Spleen (tissue), 11 donors: ENCODE results near the gene RPTOR. TPM values are rescaled to one million over a fixed set of nuclear protein-coding genes. Genes with fewer than 3 reads are reported as not detected.

Experiments used
- DNase-seq: peaks from one replicate; pipeline ENCODE4 v3.0.0-alpha.2; 2020
- H3K27ac ChIP-seq, 8 donors: fragments of 200-600 bp; sonication (generic) in 7 of 8; 1 replicate in 4 of 8; 2 replicates in 4 of 8; pipeline versions ENCODE4 v1.5.0 to v1.8.0; 2016 to 2021; ENCODE audit warnings: inconsistent platforms in 4 of 8, mild to moderate bottlenecking in 4 of 8, moderate library complexity in 1 of 8
- H3K27me3 ChIP-seq, 7 donors: fragments of 200-600 bp; sonication (generic) in 6 of 7; replicated peaks in 1 of 7; 1 replicate in 4 of 7; 2 replicates in 3 of 7; pipeline versions ENCODE4 v1.5.0 to v1.8.0; 2016 to 2021; ENCODE audit warnings: inconsistent platforms in 3 of 7, mild to moderate bottlenecking in 1 of 7
- H3K36me3 ChIP-seq, 6 donors: fragments of 200-600 bp; sonication (generic) in 5 of 6; 1 replicate in 4 of 6; 2 replicates in 2 of 6; pipeline versions ENCODE4 v1.5.0 to v1.8.0; 2016 to 2021; ENCODE audit warnings: inconsistent platforms in 2 of 6
- H3K4me1 ChIP-seq, 6 donors: fragments of 200-600 bp; sonication (generic) in 5 of 6; 1 replicate in 3 of 6; 2 replicates in 3 of 6; pipeline versions ENCODE4 v1.5.0 to v1.8.0; 2016 to 2021; ENCODE audit warnings: inconsistent platforms in 3 of 6
- H3K4me3 ChIP-seq, 8 donors: fragments of 200-600 bp; sonication (generic) in 7 of 8; 1 replicate in 4 of 8; 2 replicates in 4 of 8; pipeline versions ENCODE4 v1.5.0 to v1.8.0; 2016 to 2021; ENCODE audit warnings: inconsistent platforms in 4 of 8, mild to moderate bottlenecking in 4 of 8, moderate library complexity in 2 of 8
- H3K9me3 ChIP-seq, 8 donors: fragments of 200-600 bp; sonication (generic) in 7 of 8; 1 replicate in 4 of 8; 2 replicates in 4 of 8; pipeline versions ENCODE4 v1.5.0 to v1.8.0; 2016 to 2021; ENCODE audit warnings: inconsistent platforms in 4 of 8
- CTCF ChIP-seq, 11 experiments: fragments of 200-600 bp in 7 of 11; fragments of 450-650 bp in 4 of 11; sonication (generic) in 4 of 11; IDR thresholded peaks in 8 of 11; conservative IDR thresholded peaks in 3 of 11; 1 replicate in 7 of 11; 2 replicates in 4 of 11; pipeline versions ENCODE4 v1.4.0 to v1.8.0; 2016 to 2021; ENCODE audit warnings: antibody characterized with exemption in 11 of 11, inconsistent platforms in 4 of 11, mild to moderate bottlenecking in 1 of 11
- POLR2A ChIP-seq, 3 donors: fragments of 450-650 bp; IDR thresholded peaks; one replicate each; pipeline ENCODE4 v1.5.1; 2017; ENCODE audit warnings: antibody characterized with exemption in 3 of 3, mild to moderate bottlenecking in 1 of 3
- POLR2AphosphoS5 ChIP-seq, 3 donors: sonication (generic); formaldehyde crosslinking; IDR thresholded peaks; one replicate each; pipeline ENCODE4 v1.5.1; 2017; ENCODE audit warnings: antibody characterized with exemption in 3 of 3
- WGBS, 5 donors: extraction: QIAGEN DNeasy Blood & Tissue Kit in 3 of 5; methylation state at CpG; one replicate each; pipeline versions ENCODE4 v1.1.5 to v1.1.7; 2013 to 2018; 5-methylcytosine and 5-hydroxymethylcytosine counted together
- intact Hi-C: fragments of 100-400 bp; cut with DNase I; formaldehyde crosslinking; loops from one replicate; pipeline ENCODE4 v1.15.0; 2023; ENCODE audit warnings: low total_unique reads
- polyA plus RNA-seq, 3 donors: library from polyadenylated mRNA; stranded (reverse); fragments of 200-250 nt; gene quantifications; one replicate each; pipeline ENCODE4 v1.2.1, GENCODE V29; 2013
- total RNA-seq, 7 donors: library from RNA; depleted of rRNA in 3 of 7; stranded (reverse); fragments of >200 nt in 3 of 7; fragmentation: NEBNext Ultra II Directional in 4 of 7; extraction: Animal tissue kit (Norgen Biotek cat#: 25700) in 4 of 7; gene quantifications; one replicate each; pipeline versions ENCODE4 v1.1.0 to v1.2.1, GENCODE V29; 2016 to 2021
- donor health status: healthy with polysubstance abuse.
- donor health status: DM: no; HTN: no; CAD: no; lungs with moderate emphysema.
- donor health status: DM: no; HTN: no; CAD: no.
- donor health status: Bipolar disorder and iron deficiency.
- donor health status: healthy.
- donor health status: DM: no; HTN: no; CAD: no.
- donor health status: DM: yes; HTN: yes; CAD: no.

RPTOR gene
- total and polyA plus RNA-seq, 10 donors = 3.1 to 61.2 (median 40.7) TPM

- intact Hi-C loops = no loop called here
- DNase-seq = no peak
- Histone ChIP-seq H3K36me3 (peaks cover 0 to 13% (median 0%) of the 10 kb centered on the region in 6 donors), H3K4me1 (peaks cover 2 to 31% (median 18%) of the 10 kb centered on the region in 6 donors), H3K27ac (no peak overlapping the region), H3K27me3 (no peaks in the 10 kb centered on the region), H3K4me3 (no peak overlapping the region), H3K9me3 (no peaks in the 10 kb centered on the region)
- 83 to 91% (median 88%) methylated on average over 3 of the region's 3 CpGs for WGBS, 5 donors
- TF ChIP-seq CTCF (IDR thresholded peaks at IDR 0.05 in 8 of 11, conservative IDR thresholded peaks at IDR 0.05 in 3 of 11) = no peak
- TF ChIP-seq POLR2AphosphoS5 (IDR thresholded peaks at IDR 0.05) = no peak
- TF ChIP-seq POLR2A (IDR thresholded peaks at IDR 0.05) = no peak
These were observed 135.2 kb downstream of the RPTOR start for GRCh38 chr17:80679816-80680215.

GRCh38 chr17:80681215-80681614 is 136.6 kb downstream of the RPTOR start:
- Histone ChIP-seq H3K9me3 (no peaks in the 10 kb centered on the region), H3K27me3 (no peaks in the 10 kb centered on the region), H3K27ac (no peak overlapping the region), H3K4me1 (peaks cover 2 to 24% (median 16%) of the 10 kb centered on the region in 6 donors), H3K36me3 (peaks cover 0 to 13% (median 0%) of the 10 kb centered on the region in 6 donors), H3K4me3 (no peak overlapping the region)
- TF ChIP-seq CTCF (IDR thresholded peaks at IDR 0.05 in 8 of 11, conservative IDR thresholded peaks at IDR 0.05 in 3 of 11) = no peak
- no peak for TF ChIP-seq POLR2AphosphoS5 (IDR thresholded peaks at IDR 0.05)
- TF ChIP-seq POLR2A (IDR thresholded peaks at IDR 0.05) = no peak
- 95 to 98% (median 96%) methylated on average over 18 of the region's 18 CpGs for WGBS, 5 donors
- no peak for DNase-seq
- intact Hi-C loops = no loop called here

- H3K36me3 ChIP-seq = peaks cover 0 to 23% (median 0%) of the 10 kb centered on the region in 6 donors
- no peak for DNase-seq
- 86 to 98% (median 91%) methylated on average over 6 of the region's 6 CpGs for WGBS, 5 donors
- no peak overlapping the region for H3K27ac ChIP-seq
- H3K9me3 ChIP-seq = no peaks in the 10 kb centered on the region
- no peak for TF ChIP-seq POLR2A (IDR thresholded peaks at IDR 0.05)
- TF ChIP-seq CTCF (IDR thresholded peaks at IDR 0.05 in 8 of 11, conservative IDR thresholded peaks at IDR 0.05 in 3 of 11) = no peak
- TF ChIP-seq POLR2AphosphoS5 (IDR thresholded peaks at IDR 0.05) = no peak
- H3K4me1 ChIP-seq = peaks cover 2 to 24% (median 16%) of the 10 kb centered on the region in 6 donors
- no peaks in the 10 kb centered on the region for H3K27me3 ChIP-seq
- no peak overlapping the region for H3K4me3 ChIP-seq
- intact Hi-C loops = no loop called here
These were observed 137.7 kb downstream of the RPTOR start for GRCh38 chr17:80682372-80682771.

- Histone ChIP-seq H3K27me3 (no peaks in the 10 kb centered on the region), H3K27ac (no peak overlapping the region), H3K36me3 (peaks cover 0 to 36% (median 0%) of the 10 kb centered on the region in 6 donors), H3K4me1 (peaks cover 2 to 16% (median 13%) of the 10 kb centered on the region in 6 donors), H3K9me3 (no peaks in the 10 kb centered on the region), H3K4me3 (no peak overlapping the region)
- 80 to 88% (median 85%) methylated on average over 10 of the region's 10 CpGs for WGBS, 5 donors
- intact Hi-C loops = no loop called here
- TF ChIP-seq POLR2A (IDR thresholded peaks at IDR 0.05) (no peak), POLR2AphosphoS5 (IDR thresholded peaks at IDR 0.05) (no peak), CTCF (IDR thresholded peaks at IDR 0.05 in 8 of 11, conservative IDR thresholded peaks at IDR 0.05 in 3 of 11) (no peak)
- DNase-seq = no peak
These were observed 139.0 kb downstream of the RPTOR start for GRCh38 chr17:80683625-80684104.
